Endometrium (tissue), 2 donors: Measurements from ENCODE around the gene NAALADL2.
"Not testable (repeated sequence)": the region's sequence is repeated elsewhere in the genome, so short reads cannot be mapped to it uniquely, and the experiment has no call there.

Source experiments
- FAIRE-seq: peaks from 2 replicates; lab custom pipeline; 2012; peaks lifted over from hg19 to GRCh38; lab: Jason Lieb, UNC
- donor health status: control.
- donor health status: control.

NAALADL2 gene

GRCh38 chr3:175430983-175431773 lies 572.0 kb downstream of the NAALADL2 start:
- no peak for FAIRE-seq

DNA sequence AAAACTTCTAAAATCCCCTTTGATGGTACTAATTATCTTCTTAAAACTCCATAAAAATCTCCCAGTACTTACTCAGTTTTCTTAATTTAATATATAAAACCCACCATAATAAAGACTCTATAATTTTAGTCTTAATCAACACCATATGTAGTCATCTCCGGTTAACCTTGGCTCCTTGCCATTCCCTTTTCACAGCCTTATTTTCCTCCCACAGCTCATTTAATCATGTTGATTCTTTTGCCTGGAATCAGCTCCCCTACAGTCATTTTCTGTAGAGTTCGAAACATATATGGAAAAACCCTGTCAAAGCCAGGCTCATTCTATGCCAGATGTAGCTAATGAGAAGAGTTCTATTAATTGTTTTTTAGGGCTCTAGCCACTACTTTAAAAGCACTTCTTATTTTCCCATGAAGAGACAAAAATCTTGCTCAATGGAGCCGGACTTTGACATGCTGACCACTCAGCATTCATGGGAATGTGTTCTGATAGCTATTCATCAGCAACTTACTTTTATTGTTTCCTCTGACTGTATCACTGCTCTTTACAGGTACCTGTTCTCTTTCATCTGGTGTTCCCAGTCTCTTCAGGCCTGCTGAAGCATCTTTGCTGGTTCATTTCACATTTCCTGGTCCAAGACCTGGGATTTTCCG lies 573.4 kb downstream of the NAALADL2 start:
- peak; percentile 90 for FAIRE-seq

DNA sequence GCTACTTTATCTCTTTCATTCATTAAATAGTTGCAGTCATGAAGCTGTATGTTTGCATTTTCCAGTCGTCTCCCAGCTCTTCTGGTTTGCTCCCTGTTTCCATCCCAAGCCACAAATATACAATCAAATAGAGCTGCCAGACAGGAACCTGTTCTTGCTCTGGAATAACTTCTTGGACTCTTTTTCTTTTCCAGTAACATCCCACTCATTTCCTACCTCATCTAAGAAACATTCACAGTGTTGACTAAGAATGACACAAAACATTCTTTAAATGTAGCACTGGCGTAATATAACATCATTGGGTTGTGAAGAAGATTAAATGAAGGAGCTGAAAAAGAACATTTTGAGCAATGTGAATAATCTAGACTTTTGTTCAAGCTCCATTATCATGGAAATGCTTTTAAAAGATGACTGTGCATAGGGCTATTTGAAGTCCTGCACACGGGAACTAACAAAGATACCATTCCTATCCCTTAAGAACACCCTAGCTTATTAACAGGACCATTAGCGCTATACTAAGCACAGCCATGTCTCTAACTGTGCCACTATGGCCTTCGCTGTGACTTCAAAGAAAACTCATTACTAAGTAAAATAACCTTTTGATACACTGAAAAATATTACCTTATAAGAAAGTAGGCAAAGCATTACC lies 574.0 kb downstream of the NAALADL2 start:
- no peak for FAIRE-seq

GRCh38 chr3:175434561-175434960 lies 575.4 kb downstream of the NAALADL2 start:
- peak; percentile 99 for FAIRE-seq

DNA sequence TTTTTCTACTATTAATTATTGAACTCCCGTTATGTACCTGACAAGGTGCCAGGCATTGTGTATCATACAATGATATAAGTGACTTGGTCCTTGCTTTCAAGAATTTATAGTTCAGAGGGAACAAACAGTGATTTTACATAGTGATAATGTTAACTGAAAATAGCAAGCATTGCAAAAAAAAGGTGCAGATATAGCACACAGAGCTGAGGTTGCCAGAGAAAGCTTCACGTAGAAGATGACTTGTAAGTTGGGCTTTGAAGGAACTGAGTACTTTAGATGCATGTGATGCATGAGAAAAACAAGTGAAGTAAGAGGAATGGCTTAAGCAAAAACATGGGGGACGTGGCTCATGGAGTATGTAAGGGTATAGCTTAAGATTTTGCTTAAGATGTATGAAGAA lies 584.5 kb downstream of the NAALADL2 start:
- no peak for FAIRE-seq

- FAIRE-seq = no peak
Observed at GRCh38 chr3:175445741-175446140, 586.6 kb downstream of the NAALADL2 start.

DNA sequence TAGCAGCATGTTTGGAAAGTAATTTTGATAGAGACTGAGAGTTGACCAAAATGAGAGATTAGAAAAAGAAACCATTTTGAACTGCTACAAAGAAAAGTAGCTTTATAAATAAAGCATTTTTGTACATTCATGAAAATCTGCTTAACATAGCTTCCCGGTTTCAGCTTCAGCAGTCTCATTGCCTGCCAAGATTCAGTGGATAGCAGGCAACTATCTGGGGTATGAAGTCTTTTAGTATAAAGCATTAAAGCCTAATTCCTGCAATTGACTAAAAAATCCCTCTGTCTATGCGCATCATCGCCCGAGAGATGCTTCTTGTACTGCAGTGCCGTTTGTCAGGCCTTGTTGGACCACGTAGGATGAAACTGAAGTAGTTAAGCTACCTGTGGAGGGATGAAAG lies 588.4 kb downstream of the NAALADL2 start:
- FAIRE-seq = no peak

GRCh38 chr3:175453361-175453760 lies 594.2 kb downstream of the NAALADL2 start:
- no peak for FAIRE-seq

DNA sequence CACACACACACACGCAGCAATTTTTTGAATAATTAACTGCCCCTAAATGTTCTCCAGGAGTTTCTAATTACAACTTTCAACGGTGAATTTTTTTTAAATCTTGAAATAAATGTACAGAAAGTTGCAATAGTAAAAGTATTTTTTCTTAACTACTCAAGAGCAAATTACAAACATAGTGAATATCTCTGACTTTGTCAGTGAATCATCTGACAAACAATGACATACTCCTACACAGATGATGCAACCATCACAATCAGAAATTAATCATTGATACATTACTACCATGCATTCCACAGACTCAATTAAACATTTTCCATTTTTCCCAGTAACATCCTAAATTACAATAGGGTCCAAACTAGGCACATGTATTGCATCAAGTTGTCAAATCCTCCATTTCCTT lies 597.3 kb downstream of the NAALADL2 start:
- no peak for FAIRE-seq

DNA sequence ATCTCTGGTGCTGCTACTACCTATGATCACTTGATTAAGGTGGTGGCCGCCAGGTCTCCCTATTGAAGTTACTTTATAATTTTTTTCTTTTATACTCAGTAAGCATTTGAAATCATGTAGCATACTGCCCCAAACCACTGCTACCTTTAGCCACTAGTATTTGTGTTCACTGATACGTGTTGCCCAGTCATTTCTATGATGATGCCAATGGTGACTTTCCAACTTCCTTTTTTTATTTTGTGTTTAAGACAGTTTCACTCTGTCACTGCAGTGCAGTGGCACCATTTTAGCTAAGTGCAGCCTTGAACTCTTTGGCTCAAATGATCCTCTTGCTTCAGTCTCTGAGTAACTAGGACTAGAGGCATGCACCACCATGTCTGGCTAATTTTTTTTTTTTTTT lies 598.2 kb downstream of the NAALADL2 start:
- FAIRE-seq = no peak

DNA sequence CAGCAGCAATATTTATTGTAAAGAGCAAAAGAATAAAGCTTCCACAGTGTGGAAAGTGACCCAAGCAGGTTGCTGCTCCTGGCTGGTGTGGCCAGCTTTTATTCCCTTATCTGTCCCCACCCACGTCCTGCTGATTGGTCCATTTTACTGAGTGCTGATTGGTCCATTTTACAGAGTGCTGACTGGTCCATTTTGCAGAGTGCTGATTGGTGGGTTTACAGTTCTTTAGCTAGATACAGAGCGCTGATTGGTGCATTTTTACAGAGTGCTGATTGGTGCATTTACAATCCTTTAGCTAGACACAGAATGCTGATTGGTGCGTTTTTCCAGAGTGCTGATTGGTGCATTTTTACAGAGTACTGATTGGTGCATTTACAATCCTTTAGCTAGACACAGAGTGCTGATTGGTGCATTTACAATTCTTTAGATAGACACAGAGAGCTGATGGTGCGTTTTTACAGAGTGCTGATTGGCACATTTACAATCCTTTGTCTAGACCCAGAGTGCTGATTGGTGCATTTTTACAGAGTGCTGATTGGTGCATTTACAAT lies 601.8 kb downstream of the NAALADL2 start:
- FAIRE-seq = not testable (repeated sequence)

DNA sequence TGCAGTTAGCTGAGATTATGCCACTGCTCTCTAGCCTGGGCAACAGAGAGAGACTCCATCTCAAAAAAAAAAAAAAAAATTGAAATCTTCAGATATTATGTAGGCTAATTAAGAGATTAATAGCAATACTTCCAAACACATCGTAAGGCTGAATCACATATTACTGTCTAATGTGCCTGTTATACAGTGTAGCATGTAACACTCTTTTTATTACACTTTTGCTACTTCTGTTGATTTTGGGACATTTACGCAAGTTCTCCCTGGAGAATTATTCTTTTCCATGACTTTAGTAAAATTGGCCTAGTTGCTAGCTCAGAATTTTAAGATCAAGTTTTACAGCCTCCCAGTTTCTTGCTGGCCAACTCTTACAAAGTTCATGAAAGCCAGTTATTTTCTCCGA lies 605.2 kb downstream of the NAALADL2 start:
- FAIRE-seq = no peak

DNA sequence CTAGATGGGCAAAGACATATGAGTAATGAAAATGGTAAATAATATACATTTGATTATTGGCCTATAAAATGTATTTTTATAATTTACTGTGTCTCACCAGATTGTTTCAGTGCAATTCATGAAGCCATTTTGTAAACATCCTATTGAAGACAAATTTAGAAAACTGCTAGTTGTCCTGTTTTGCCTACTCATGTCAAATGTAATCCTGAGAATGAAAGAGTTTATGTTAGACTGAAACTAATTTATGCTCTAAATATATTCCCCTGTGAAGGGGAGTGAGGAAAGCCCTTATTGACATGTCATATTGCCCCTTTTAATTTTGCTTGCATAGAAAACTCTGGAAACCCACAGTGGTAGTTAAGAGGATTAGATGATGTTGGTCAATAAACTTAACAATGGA lies 610.0 kb downstream of the NAALADL2 start:
- no peak for FAIRE-seq

GRCh38 chr3:175475765-175476164 lies 616.6 kb downstream of the NAALADL2 start:
- FAIRE-seq = no peak

DNA sequence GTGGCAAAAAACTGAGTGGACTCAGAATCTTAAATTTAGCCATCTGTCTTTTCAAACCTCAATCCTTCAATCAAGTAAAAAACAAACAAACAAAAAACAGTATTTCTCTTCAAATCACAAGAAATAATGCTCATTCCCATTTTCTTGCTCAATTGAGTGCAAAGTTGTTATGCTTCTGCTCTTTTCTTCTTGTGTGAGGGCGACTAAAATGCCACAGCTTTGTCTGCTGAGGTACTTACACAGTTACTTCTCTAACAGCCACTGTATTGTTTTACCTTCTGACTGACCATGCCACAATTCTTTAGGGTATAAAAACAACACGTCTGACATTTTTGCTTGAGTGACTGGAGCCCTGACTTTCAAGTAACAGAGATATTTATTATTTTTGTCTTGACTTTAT lies 617.4 kb downstream of the NAALADL2 start:
- no peak for FAIRE-seq

DNA sequence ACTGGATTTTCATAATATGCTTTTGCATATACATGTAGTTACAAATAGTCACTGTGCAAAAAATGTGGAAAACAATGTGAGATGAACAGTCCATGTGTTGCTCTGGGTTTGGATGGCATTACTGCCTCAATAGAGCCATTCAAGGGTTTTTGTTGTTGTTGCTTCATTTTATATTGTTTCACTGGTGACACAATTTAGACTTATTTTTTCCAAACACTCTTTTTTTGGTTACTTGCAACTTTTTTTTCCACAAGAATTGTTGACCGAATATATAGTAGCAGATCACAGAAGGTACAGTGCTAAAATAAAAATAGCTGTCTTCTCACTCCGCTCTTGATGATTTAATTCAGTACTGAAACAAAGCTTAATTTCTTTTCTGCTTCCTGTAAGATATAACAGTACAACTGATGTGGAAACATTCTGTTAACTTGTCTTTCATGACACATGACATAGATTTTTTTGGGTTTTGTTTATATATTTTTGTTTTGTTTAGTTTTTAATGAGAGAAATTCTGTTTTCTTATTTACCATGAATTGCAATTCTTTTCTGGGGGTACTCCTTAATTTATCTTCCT lies 618.6 kb downstream of the NAALADL2 start:
- FAIRE-seq = no peak

GRCh38 chr3:175478301-175478700 lies 619.2 kb downstream of the NAALADL2 start:
- peak; percentile 8 for FAIRE-seq

DNA sequence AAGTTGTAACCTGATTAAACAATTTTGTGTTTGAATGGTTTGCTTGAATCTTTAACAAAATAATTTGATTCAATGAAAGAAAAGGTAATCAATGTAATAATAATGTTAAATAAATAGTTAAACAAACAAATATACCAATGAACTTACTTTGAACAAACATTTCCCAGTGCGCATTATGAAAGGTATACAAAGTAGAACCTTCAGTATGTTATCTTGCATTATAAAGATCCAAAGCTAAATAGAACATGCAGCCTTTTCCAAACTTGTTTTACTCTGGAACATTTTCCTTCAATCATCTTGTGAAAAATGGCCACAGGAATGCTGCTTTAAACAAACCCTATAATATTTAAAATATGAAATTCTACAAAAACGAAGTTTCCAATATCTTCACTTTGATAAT lies 620.0 kb downstream of the NAALADL2 start:
- FAIRE-seq = no peak

DNA sequence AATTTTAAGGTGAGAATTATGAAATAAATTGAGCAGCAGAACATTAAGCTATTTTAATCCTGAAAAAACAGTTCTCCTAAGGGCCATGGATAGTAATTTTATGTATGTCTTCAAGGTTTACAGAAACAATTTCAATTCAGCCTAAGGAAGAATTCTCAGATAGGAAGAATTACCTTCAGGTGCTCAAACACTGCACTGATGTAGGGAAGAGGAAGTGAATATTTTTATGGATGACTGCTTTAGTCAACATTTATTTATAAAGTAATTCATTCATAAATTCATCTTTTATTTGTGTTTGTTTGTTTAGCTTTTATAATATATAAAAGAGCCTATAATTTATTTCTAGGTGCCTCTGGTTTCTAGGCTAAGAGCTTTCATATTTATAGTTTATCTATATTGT lies 620.7 kb downstream of the NAALADL2 start:
- no peak for FAIRE-seq

DNA sequence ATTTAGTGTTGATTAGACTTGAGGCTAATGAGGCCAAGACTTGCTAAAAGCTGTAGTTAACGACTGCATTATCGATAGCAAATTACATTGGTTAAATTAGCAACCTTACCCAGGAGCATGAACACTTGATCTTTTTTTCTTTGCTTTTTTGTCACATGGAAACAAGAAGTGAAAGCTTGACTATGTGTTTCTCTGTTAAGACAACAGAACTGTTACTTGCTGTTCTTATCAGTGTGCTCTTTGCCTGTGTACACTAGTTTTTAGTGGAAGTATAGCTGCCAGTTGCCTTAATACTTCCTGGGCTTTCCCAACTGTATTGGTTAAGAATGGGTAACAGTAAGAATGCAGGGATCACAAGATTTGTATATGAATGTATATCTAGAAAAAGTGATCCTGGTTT lies 625.5 kb downstream of the NAALADL2 start:
- FAIRE-seq = no peak

GRCh38 chr3:175485436-175485835 lies 626.3 kb downstream of the NAALADL2 start:
- no peak for FAIRE-seq

DNA sequence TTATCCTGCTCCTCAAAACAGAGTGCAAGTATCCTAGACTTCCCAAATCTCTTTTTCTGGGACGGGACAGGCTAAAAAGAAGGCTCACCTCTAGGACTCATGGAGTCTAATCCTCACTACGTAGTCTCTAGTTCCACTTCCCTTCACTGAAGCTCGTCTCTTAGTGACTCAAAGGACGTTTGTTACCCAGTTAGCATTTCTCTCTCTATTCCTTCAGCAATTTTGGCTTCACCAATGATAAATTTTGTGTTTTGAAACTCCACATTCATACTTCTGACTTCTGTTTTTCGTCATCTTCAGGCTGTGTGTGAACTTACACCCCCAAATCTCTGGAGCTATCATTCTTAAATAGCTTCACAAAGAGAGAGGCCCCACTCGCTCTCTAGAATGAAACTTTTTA lies 627.1 kb downstream of the NAALADL2 start:
- no peak for FAIRE-seq

GRCh38 chr3:175489406-175489805 lies 630.3 kb downstream of the NAALADL2 start:
- FAIRE-seq = no peak
